ENCODE results near the gene GIMAP5.

DNA sequence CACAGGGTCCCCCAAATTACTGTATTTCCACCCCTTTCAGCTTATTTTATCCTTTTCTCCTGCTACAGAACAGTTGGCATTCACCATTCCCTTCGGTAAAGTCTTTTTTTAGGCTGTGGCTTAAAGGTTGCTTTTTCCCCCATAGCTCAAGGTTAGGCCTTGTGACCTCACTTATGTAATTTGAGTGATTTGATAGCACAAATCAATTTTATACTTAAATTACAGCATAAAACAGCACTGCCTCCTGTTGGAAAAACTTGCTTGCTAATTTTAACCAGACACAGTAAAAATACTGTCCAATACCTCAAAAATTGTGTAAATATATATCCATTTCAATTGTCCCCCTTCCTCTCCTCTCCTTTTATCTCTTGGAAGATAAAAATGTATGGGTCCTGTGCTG lies 13.8 kb upstream of the GIMAP5 start:
- TF ChIP-seq, protein P1, sequence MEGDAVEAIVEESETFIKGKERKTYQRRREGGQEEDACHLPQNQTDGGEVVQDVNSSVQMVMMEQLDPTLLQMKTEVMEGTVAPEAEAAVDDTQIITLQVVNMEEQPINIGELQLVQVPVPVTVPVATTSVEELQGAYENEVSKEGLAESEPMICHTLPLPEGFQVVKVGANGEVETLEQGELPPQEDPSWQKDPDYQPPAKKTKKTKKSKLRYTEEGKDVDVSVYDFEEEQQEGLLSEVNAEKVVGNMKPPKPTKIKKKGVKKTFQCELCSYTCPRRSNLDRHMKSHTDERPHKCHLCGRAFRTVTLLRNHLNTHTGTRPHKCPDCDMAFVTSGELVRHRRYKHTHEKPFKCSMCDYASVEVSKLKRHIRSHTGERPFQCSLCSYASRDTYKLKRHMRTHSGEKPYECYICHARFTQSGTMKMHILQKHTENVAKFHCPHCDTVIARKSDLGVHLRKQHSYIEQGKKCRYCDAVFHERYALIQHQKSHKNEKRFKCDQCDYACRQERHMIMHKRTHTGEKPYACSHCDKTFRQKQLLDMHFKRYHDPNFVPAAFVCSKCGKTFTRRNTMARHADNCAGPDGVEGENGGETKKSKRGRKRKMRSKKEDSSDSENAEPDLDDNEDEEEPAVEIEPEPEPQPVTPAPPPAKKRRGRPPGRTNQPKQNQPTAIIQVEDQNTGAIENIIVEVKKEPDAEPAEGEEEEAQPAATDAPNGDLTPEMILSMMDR (IDR thresholded peaks at IDR 0.05; ENCODE audit: poor library complexity, severe bottlenecking), result no peak
- TF ChIP-seq, protein P2, sequence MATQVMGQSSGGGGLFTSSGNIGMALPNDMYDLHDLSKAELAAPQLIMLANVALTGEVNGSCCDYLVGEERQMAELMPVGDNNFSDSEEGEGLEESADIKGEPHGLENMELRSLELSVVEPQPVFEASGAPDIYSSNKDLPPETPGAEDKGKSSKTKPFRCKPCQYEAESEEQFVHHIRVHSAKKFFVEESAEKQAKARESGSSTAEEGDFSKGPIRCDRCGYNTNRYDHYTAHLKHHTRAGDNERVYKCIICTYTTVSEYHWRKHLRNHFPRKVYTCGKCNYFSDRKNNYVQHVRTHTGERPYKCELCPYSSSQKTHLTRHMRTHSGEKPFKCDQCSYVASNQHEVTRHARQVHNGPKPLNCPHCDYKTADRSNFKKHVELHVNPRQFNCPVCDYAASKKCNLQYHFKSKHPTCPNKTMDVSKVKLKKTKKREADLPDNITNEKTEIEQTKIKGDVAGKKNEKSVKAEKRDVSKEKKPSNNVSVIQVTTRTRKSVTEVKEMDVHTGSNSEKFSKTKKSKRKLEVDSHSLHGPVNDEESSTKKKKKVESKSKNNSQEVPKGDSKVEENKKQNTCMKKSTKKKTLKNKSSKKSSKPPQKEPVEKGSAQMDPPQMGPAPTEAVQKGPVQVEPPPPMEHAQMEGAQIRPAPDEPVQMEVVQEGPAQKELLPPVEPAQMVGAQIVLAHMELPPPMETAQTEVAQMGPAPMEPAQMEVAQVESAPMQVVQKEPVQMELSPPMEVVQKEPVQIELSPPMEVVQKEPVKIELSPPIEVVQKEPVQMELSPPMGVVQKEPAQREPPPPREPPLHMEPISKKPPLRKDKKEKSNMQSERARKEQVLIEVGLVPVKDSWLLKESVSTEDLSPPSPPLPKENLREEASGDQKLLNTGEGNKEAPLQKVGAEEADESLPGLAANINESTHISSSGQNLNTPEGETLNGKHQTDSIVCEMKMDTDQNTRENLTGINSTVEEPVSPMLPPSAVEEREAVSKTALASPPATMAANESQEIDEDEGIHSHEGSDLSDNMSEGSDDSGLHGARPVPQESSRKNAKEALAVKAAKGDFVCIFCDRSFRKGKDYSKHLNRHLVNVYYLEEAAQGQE (IDR thresholded peaks at IDR 0.05; ENCODE audit: borderline replicate concordance), result no peak
- no peak for TF ChIP-seq MXI1 (conservative IDR thresholded peaks at IDR 0.05; ENCODE audit: poor library complexity, severe bottlenecking)
